Lower leg skin (tissue), 4 donors: ENCODE data around the gene CCKAR. TPM values are rescaled to one million over a fixed set of nuclear protein-coding genes. Genes with fewer than 3 reads are reported as not detected.

Source experiments
- DNase-seq, 2 donors: peaks; one replicate each; pipeline ENCODE4 v3.0.0-alpha.2; 2019; ENCODE audit warnings: low spot score in 2 of 2
- H3K4me3 ChIP-seq: fragments of 200-600 bp; sonication (generic); 2 replicates; pipeline ENCODE4 v1.5.1; 2017; ENCODE audit warnings: mild to moderate bottlenecking, low read depth; ENCODE audit not compliant: poor library complexity, severe bottlenecking
- POLR2A ChIP-seq, 2 donors: fragments of 450-650 bp; IDR thresholded peaks; one replicate each; pipeline ENCODE4 v1.6.1; 2016 to 2017; ENCODE audit warnings: antibody characterized with exemption in 2 of 2, mild to moderate bottlenecking in 1 of 2, moderate library complexity in 1 of 2
- WGBS, 2 donors: methylation state at CpG; one replicate each; pipeline ENCODE4 v1.1.5; 2018; 5-methylcytosine and 5-hydroxymethylcytosine counted together
- intact Hi-C: fragments of 100-400 bp; cut with DNase I; formaldehyde crosslinking; loops from one replicate; pipeline ENCODE4 v1.15.0; 2023; ENCODE audit warnings: low total_unique reads
- total RNA-seq, 4 donors: library from RNA; depleted of rRNA; stranded (reverse); fragments of >200 nt; gene quantifications; one replicate each; pipeline ENCODE4 v1.1.0, GENCODE V29; 2016
- TF ChIP-seq, protein P1 (sequence below), 3 donors: fragments of 450-650 bp; IDR thresholded peaks; one replicate each; pipeline ENCODE4 v1.5.1; 2016; ENCODE audit warnings: antibody characterized with exemption in 3 of 3, mild to moderate bottlenecking in 3 of 3, moderate library complexity in 2 of 3

CCKAR gene
- total RNA-seq, 4 donors from 2014 or later: not detected

DNA sequence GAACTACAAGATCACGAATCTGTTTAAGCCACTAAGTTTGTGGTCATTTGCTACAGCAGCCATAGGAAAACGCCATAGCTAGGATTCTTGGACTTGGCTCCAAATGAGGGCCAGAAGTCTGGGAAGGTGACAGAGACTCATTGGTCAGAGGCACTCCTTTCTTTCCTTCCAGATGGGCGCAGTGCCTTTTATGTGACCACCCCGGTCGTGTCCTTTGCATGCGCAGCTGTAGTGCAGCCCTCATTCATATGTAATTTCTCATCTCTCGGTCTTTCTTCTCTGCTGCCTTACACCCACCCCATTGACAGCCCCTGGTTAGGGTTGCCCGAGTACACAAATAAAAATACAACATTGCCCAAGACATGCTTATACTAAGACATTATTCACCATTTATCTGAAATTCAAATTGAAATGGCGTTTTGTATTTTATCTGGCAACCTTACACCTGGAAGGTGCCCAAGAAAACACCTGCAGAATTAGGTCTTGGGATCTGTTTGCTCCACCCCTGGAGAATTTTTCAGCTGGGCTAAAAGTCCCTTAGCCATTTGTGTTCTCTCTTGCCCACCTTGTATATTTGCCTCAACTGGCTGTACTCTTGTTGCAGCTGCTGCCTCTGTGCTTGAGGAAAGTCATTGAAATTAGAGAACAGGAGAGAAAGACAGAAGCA, 21.9 kb downstream of the CCKAR start:
- DNase-seq: no peak
- no peak overlapping the region for H3K4me3 ChIP-seq
- no peak for TF ChIP-seq POLR2A (IDR thresholded peaks at IDR 0.05)
- intact Hi-C loops: no loop called here
- 75 to 83% methylated on average over 9 of the region's 9 CpGs for WGBS, 2 donors

DNA sequence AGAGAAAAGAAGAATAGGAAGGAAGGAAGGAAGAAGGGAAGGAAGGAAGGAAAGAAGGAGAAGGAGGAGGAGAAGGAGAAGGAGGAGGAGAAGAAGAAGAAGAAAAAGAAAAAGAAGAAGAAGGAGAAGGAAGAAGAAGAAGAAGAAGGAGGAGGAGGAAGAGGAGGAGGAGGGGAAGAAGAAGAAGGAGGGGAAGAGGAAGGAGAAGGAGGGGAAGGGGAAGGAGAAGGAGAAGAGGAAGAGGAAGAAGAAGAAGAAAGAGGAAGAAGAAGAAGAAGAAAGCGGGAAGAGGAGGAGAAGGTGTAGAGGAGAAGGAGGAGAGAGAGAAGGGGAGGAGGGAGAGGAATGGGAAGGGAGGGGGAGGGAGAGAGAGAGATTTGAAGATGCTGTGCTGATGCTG, 22.6 kb downstream of the CCKAR start:
- intact Hi-C loops: no loop called here
- no peak overlapping the region for H3K4me3 ChIP-seq
- no peak for TF ChIP-seq POLR2A (IDR thresholded peaks at IDR 0.05)
- TF ChIP-seq, protein P1, sequence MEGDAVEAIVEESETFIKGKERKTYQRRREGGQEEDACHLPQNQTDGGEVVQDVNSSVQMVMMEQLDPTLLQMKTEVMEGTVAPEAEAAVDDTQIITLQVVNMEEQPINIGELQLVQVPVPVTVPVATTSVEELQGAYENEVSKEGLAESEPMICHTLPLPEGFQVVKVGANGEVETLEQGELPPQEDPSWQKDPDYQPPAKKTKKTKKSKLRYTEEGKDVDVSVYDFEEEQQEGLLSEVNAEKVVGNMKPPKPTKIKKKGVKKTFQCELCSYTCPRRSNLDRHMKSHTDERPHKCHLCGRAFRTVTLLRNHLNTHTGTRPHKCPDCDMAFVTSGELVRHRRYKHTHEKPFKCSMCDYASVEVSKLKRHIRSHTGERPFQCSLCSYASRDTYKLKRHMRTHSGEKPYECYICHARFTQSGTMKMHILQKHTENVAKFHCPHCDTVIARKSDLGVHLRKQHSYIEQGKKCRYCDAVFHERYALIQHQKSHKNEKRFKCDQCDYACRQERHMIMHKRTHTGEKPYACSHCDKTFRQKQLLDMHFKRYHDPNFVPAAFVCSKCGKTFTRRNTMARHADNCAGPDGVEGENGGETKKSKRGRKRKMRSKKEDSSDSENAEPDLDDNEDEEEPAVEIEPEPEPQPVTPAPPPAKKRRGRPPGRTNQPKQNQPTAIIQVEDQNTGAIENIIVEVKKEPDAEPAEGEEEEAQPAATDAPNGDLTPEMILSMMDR (IDR thresholded peaks at IDR 0.05): no peak
- DNase-seq: no peak
- 94 to 96% methylated on average over 1 of the region's 1 CpG for WGBS, 2 donors

DNA sequence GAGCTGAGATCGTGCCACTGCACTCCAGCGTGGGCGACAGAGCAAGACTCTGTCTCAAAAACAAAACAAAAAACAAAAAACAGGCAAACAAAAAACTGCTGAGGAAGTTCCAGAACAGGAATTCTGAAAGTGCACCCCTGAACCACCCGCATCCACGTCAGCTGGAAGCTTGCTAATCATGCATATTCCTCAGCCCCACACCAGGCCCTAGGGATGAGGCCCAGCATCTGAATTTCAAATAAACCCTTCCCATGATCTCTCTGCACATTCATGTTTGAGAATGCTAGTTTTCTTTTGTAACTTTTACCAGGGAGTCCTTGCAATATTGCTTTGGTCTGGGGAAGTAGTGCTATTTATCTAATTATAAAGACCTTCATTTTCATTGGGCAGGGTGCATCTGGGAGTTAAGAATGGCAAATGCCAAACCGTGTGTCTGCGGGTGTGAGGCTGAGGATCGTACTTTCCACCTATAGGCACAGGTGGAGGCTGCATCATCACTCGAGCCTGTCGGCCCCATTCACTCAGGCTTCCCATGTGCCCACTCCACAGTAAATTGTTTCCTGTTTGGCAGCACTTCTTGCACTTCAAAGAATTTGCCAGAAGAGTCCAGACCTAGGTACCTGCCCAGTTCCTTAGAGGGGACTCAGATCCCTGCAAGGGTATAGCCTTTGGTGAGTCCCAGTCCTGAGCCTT, 23.6 kb downstream of the CCKAR start:
- WGBS, 2 donors: 83 to 89% methylated on average over 10 of the region's 10 CpGs
- DNase-seq: peak in 1 of 2 donors; percentile 36
- H3K4me3 ChIP-seq: no peak overlapping the region
- TF ChIP-seq POLR2A (IDR thresholded peaks at IDR 0.05): no peak
- TF ChIP-seq, protein P1 (IDR thresholded peaks at IDR 0.05): no peak
- intact Hi-C loops: no loop called here

DNA sequence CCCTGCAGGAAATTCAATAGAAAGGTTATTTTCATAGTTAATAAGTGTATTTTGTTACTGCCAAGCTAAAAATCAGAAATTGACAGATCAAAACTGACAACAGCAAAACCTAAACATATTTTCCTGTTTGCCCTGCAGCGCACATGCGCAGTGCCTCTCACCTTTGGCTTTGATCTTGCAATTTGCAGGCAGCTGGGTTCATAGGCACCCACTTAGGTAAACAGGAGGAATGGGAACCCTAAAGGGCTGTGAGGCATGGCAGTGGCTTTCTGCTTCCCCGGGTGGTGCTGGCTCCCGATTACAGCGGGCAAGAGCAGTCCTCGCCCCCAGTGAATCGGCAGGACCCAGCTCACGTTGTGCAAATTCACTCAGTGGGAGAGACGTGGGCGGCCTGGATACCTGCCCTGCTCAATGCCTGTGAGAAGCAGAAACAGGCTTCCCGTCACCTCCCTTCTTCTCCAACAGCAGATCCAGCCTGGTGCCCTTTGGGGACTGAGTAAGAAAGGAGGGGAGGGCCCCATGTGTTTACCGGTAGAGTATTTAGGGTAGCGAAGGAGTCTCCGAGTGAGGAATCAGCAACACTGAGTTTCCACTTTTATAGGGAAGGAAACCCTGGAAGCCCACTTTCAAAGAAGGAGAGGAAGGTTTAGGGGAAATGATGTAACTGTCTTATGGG, 25.7 kb downstream of the CCKAR start:
- intact Hi-C loops: no loop called here
- TF ChIP-seq POLR2A (IDR thresholded peaks at IDR 0.05): no peak
- TF ChIP-seq, protein P1 (IDR thresholded peaks at IDR 0.05): no peak
- H3K4me3 ChIP-seq: no peak overlapping the region
- DNase-seq: peak in 1 of 2 donors; percentile 60
- WGBS, 2 donors: 85 to 88% methylated on average over 14 of the region's 14 CpGs

DNA sequence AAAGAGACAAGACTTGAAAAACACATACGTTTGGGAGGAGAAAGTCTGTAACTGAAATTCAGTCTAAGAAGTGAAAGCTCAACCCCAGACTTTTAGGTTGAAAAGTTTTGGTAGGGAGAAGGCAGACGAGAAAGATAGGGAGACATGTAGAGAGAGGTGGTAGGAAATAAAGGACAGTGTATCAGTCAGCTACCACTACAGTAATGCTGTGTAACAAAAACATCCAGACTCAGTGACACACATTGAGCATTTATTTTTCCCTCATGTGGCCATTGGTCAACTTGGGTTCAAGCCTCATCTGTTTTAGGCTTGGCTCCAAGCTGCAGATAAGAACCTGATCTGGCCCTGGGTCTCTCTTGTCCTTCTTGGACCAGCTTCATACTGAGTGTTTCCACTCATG, 26.9 kb downstream of the CCKAR start:
- no peak overlapping the region for H3K4me3 ChIP-seq
- WGBS, 2 donors: 86 to 87% methylated on average over 2 of the region's 2 CpGs
- intact Hi-C loops: no loop called here
- no peak for DNase-seq
- no peak for TF ChIP-seq POLR2A (IDR thresholded peaks at IDR 0.05)
- TF ChIP-seq, protein P1 (IDR thresholded peaks at IDR 0.05): no peak

DNA sequence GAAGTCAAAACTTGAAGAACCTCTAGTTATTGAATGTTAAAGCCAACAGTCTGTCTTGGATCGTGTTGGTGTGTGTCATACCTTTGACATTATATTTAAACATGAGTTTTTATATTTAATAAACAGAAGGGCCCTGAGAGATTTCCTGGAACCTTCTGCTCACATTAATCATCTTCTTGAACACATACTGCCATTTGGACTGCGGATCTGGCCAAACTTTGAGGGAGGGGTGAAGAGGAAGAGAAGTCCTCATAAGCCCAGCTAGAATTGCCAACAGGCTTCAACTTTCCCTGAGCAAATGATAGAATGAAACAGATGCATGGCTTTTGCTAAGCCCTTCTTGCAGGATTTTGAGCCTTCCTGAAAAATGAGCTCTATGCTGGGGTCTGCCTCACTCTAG, 27.4 kb downstream of the CCKAR start:
- WGBS, 2 donors: 35 to 37% methylated on average over 2 of the region's 2 CpGs
- intact Hi-C loops: no loop called here
- TF ChIP-seq POLR2A (IDR thresholded peaks at IDR 0.05): no peak
- TF ChIP-seq, protein P1 (IDR thresholded peaks at IDR 0.05): no peak
- no peak overlapping the region for H3K4me3 ChIP-seq
- no peak for DNase-seq
